NCI-H524 (cell line): ENCODE measurements around the gene RABGEF1.
"Not testable (repeated sequence)": the region's sequence is repeated elsewhere in the genome, so short reads cannot be mapped to it uniquely, and the experiment has no call there.

Source experiments
- DNase-seq, 2 experiments: peaks; one replicate each; lab custom pipeline; 2025; lab: John Stamatoyannopoulos, UW

Gene RABGEF1

DNA sequence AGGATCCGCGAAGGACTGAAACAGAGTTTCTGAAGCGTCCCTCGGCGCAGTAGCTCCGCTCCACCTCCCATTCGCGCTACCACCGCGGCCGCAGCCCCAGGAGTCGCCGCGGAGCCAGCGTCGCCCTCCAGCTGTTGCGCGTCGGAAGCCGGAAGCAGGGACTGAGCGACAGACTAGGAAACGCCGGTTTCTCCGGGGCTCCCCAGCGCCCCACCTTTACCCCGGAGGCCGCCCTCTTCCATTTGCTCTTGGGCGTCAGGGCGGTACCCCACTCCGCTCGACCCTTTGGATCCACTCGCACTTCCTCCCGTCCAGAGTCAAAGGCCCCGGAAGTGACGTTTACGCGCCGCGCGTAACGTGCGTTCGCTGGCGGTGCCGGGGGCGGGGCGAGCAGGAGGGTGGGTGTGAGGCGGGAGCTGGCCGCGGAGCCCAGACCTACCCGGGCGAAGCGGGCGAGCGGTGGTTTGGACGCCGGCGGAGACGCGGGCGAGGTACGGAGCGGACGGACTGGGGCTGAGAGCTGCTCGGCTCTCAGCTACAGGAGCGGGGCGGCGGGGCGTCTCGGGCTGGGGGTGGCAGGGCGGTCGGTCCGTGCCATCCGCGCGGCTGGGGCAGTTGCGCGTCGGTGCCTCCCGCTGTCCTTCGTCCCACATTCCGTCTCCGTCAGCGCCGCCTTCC is at the start of gene RABGEF1:
TSS of gene RABGEF1 (plus strand) at position 432 of the 678 bp plus-strand sequence. CDS start 31,167 bp downstream, outside the sequence.
- peak; percentile 78 to 90 for DNase-seq

DNA sequence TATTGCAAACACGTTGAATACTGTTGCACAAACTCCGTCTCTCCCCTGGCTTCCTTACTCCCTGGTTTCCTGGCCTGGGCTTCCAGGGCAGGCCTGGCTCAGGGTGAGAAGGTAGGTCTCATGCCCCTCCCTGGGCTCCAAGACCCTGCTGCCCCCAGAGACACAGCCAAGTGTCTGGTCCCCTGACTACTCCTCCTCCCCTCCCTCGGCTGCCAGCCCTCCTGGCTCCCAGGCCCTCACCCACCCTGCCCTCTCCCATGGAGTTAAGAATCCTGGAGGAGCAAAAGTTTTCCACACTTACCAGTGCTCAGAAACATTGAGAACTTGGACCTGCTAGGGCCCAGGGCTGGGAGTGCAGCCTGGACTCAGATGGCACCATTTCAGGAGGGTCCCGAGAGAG is 47.2 kb upstream of the RABGEF1 start:
- no peak for DNase-seq

DNA sequence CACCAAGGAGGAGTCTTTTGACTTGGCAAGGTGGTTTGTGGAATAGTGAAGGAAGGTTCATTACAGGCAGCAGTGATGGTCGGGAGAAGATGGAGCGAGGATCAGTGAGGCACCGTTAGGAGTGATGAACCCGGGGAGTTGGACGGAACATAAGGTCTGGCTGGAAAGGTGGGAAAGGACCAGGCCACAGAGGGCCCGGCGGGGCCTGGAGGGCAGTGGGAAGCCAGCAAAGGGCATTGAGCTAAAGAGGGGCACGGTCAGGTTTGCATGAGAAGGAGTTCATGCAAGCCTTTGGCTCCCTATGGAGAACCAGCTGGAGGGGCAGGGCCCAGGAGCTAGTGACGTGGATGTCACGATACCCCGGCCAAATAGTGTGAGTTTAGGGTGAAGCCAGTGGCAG is 46.2 kb upstream of the RABGEF1 start:
- no peak for DNase-seq

DNA sequence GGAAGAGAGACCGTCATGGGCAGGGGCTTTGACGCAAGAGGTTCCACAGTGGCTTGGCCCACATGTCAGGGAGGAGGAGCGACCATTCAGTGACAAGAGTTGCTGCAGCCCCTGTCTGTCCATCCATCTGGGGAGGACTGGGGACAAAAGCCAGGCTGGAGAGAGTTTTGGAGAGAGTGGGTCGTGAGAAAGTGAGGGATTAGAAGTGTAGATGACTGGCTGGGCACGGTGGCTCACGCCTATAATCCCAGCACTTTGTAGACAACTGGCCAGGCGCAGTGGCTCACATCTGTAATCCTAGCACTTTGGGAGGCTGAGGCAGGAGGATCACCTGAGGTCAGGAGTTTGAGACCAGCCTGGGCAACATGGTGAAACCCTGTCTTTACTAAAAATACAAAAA is 45.1 kb upstream of the RABGEF1 start:
- not testable (repeated sequence) for DNase-seq

DNA sequence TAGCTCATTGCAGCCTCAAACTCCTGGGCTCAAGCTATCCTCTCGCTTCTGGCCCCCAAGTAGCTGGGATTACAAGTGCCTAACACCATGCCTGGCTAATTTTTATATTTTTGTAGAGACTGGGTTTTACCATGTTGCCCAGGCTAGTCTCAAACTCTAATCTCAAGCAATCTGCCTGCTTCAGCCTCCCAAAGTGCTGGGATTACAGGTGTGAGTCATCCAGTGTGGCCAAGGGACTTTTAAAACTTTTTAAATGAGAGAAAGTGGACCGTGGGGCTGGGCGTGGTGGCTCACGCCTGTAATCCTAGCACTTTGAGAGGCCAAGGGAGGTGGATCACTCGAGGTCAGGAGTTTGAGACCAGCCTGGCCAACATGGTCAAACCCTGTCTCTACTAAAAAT is 44.4 kb upstream of the RABGEF1 start:
- not testable (repeated sequence) for DNase-seq

DNA sequence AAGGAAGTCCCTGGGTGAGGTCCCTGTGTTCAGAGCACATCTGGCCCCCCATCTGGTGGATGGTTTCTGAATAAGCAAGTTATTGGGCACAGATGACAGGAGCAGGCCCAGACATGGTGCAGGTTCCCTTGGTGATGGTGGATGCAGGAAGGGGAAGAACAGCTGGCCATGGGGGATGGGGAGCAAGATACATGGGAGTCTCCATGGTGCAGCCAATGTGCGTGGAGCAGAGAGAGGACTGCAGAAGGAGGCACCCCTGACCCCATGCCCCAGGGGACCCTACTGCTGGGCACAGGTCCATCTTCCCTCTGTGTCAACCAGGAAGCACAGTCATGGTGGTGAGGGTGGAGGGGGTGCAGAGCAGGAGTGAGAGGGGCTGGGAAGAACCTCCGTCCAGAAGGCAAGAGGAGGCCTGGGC is 43.8 kb upstream of the RABGEF1 start:
- peak; percentile 81 to 95 for DNase-seq

DNA sequence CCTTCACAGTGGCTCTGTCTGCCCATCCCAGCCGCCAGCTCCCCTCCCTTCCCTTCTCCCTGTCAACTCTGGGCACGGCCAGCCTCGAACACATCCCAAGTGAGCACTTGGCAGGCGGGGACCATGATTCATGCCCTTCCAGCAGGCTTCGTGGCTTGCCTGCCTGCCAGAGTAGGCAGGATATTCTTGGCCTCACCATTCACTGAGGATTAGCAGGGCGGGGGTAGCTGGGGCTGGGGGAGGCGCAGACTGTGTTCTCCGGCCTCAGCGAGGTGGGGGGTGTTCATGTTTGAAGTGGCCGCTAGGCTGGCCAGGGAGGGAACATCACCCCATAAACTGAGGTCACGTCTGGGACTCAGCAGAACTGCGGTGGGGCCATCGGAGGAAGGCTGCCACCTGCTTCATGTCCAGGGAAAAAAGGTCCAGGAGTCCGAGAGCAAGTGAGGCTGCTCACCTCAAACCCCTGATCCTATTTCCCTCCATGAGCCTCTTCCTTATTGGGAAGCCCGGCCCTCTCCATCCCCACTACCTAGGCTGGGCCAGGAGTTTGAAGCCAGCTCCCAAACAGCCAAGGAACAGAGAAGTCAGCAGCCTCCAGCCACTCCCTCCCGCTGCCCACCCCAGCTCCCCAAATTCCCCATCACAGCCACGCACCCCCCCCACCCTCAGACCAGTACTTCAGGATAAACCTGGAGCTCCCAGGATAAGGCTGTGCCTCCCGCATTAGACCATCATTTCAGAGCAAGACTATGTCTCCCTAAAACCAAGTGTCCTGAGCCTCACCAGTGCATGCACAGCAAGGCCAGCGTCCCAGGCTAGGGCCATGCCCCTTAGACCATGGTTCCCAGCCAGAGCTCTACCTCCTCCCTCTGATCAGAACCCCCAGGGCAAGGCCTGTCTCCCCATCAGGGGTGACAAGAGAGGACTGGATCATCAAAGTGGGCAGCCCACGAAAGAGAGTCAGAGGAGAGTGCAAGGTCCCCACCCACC is 42.8 kb upstream of the RABGEF1 start:
- DNase-seq, result peak in 1 of 2 experiments; percentile 8

DNA sequence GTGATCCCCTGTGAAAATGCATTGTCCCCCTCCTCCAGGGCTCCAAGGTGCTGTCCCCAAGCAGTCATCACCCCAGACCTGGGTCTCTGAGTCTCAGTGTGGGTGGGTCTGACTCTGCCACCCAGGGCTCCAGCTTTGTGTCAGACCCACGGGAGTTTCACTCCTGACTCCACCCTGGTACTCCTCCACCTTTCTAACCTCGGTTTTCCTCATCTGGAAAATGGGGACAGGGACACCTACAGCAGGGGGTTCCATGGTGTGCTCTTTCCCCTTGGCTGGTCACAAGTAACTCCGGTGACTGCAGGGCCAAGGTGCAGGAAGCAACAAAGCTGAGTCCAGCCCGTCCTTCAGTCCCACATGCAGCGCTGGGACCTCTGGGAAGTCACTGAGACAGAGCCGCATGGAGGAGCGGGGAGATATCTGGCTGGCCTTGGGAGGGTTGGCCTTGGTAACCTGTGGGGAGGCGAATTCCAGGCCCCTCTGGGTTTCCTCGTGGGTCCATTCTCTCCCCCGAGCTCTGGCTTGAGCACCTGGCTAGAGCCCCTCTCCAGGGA is 41.8 kb upstream of the RABGEF1 start:
- no peak for DNase-seq

DNA sequence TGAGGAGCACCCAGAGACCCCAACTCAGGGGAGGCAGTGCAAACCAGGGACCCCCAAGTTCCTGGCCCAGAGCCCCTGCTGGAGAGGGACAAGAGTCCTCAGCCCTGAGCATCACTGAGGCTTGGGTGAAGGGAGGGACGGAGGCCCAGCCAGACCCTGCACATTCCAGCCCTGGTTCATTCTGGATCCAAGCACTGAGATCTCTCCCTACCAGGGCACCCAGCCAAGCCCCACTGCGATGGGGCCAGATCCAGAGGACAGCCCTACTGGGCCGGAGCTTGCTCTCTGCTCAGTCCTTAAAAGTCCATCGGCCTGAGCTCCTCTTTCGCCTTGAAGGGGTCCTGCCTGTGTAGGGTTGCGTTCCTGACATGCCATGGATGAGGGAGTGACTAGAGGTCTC is 40.5 kb upstream of the RABGEF1 start:
- no peak for DNase-seq

DNA sequence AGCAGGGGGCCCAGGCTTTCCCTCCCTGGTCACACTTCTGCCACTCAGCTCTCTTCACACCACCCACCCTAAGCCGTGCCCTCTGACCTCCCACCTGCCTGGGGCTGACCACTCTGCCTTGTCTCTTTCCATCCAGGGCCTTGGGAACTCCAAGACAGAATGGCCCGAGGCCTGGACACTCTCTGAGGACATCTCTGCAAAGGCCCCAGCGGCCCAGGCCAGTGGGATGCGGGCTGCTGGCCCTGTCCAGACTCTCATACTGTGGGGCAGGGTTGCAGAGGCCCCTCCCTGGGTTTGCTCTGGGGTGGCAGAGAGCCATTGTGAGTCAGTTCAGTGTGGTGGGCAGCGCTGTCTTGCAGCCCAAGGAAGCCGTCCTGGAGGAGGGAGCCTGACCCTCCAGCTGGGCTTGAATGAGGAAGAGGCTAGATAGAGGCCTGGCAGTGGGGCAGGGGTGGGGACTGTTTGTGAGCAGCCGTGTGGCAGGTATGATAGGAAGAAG is 39.9 kb upstream of the RABGEF1 start:
- no peak for DNase-seq

DNA sequence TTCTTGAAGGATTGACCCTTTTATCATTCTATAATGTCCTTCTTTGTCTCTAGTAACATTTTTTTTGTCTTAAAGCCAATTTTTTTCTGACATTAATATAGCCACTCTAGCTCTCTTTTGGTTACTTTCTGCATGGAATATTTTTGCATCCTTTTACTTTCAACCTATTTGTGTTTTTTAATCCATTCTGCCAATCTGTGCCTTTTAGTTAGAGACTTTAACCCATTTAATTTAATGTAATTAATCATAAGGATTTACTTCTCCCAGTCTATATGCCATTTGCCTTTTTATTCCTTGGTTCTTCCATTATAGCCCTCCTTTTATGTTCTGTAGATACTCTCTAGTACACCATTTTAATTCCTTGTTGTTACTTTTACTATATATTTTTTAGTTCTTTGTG is 32.7 kb upstream of the RABGEF1 start:
- no peak for DNase-seq

DNA sequence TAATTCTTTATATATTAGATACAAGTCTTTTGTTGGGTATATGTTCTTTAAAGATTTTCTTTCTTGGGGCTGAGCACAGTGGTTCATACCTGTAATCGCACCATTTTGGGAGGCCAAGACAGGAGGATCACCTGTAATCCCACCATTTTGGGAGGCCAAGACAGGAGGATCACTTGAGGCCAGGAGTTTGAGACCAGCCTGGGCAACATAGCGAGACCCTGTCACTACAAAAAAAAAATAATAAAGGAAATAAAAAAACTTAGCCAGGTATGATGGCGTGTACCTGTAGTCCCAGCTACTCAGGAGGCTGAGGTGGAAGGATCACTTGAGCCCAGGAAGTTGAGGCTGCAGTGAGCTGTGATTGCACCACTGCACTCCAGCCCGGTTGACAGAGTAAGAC is 29.8 kb upstream of the RABGEF1 start:
- not testable (repeated sequence) for DNase-seq

DNA sequence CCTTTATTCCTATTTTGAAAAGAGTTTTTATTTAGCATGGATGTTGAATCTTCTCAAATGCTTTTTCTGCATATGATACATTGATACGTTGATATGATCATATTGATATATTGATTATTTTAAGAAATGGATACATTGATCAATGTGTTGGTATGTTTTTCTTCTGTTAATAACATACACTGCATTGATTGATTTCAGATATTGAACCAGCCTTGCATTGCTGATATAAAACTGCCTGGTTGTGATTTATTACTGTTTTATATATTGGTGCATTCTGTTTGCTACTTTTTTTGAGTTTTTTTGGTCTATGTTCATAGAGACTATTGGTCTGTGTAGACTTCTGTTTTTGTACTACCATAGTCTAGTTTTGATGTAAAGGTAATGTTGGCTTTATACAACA is 26.8 kb upstream of the RABGEF1 start:
- no peak for DNase-seq

DNA sequence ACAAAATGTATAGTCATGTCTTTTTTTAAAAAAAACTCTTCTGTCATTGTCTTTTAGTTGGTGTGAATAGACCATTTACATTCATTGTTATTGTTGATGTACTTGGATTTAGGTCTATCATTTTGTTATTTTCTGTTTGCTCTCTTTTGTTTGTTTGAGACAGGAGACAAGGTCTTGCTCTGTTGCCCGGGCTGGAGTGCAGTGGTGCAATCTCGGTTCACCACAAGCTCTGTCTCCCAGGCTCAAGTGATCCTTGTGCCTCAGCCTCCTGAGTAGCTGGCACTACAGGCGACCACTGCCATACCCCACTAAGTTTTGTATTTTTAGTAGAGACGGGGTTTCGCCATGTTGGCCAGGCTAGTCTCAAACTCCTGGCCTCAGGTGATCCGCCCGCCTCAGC is 23.9 kb upstream of the RABGEF1 start:
- DNase-seq, result not testable (repeated sequence)

DNA sequence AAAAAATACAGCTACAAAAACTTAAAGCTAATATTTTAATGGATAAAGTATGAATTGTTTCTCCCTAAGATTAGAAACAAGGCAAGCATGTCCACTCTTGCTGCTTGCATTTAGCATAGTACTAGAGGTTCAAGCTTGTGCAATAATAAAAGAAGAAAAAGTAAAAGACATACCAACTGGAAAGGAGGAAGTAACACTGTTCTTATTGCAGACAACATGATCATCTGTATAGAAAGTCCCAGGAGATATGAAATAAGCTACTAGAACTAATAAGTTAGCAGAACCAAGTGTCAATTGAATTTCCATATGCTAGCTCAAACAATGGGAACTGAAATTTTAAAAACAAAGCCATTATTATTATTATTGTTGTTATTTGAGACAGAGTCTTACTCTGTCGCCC is 20.0 kb upstream of the RABGEF1 start:
- DNase-seq, result no peak

DNA sequence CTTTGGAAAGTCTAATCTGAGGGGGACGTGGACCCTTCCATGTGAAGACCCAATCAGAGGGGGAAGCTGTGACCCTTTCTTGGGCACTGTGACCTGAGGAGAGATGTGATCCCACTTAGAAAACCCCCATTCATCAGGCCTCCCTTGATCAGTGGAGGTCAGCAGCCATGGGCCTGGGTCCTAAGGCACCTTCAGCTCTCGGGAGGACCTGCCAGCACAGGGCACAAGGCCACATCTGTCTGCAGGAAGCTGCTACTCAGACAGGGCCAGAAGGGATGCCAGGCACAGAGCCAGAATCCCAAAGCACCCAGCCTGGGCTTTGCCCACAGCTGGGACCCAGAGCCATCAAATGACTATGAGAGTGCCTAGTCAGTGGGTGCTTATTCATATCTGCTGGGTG is 14.7 kb upstream of the RABGEF1 start:
- DNase-seq, result no peak

DNA sequence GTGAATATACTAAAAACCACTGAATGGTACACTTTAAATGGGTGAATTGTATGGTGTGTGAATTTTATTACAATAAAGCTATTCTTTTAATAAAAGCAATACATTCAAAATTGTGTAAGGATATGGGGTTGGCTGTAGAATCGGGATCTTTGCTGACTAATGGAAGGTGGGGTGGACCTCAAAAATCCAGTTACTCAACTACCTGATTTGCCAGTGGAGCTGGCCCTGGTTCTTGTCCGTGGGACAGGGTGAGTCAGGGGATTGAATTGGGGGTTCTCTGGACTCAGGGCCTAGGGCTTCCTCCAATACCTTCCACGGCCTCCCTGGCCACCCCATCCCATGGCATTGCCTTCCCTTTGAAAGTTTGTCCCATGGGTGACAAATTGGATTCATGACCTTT is 13.5 kb upstream of the RABGEF1 start:
- no peak for DNase-seq

DNA sequence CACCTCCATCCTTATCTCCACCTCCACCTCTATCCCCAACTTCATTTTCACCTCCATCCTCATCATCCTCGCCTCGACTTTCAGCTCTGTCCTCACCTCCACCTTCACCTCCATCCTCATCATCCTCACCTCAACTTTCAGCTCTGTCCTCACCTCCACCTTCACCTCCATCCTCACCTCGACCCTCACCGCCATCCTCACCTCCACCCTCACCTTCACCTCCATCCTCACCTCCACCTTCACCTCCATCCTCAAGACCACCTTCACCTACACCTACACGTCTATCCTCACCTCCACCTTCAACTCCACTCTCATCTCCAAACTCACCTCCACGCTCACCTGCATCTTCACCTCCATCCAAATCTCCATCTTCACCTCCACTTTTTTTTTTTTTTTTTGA is 12.0 kb upstream of the RABGEF1 start:
- no peak for DNase-seq

DNA sequence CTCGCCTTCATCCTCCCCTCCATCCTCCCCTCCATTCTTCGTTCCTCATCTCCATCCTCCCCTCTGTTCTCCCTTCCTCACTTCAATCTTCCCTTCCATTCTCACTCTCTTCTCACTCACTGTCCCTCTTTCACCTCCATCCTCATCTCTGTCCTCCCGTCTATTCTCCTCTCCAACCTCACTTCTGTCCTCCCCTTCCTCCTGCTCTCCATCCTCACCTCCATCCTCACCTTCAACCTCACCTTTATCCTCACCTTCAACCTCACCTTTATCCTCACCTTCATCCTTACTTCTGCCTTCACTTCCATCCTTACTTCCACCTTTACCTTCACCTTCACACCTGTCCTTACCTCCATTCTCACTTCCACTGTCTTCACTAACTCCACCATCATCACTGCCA is 11.3 kb upstream of the RABGEF1 start:
- no peak for DNase-seq

DNA sequence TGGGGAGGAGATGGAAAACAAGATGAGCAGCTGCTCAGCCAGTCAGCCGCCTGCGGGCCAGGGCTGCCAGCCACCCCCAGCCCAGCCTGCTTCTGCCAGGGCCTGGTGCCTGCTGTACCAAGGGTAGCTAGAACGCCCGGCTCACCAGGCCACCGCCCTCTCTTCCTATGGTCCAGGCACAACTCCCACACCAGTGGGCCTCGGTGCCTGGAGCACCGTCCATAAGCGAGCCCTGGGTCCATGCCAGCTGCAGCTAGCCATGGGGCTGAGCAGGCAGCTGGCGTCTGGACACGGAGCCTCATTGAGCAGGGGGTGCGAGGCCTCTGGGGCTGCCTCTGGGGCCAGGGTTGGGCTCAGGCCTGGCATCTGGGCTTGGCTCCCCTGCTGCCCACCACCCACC is 8.5 kb upstream of the RABGEF1 start:
- DNase-seq, result no peak

DNA sequence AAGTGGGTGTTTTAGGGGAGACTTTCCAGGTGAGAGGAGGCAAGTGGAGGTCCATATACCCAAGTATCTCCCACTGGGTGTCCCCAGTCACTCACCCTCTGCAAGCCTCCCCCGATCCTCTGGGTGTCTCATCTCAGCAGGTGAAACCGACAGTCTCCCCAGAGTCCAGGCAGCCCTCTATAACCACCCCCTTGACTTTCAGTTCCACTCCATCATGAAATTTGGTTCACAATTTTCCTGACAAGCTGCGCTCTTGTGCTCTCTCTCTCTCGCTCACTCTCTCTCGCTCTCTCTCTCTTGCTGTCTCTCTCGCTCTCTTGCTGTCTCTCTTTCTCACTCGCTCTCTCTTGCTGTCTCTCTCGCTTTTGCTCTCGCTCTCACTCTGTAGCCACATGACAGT is 8.1 kb upstream of the RABGEF1 start:
- no peak for DNase-seq

DNA sequence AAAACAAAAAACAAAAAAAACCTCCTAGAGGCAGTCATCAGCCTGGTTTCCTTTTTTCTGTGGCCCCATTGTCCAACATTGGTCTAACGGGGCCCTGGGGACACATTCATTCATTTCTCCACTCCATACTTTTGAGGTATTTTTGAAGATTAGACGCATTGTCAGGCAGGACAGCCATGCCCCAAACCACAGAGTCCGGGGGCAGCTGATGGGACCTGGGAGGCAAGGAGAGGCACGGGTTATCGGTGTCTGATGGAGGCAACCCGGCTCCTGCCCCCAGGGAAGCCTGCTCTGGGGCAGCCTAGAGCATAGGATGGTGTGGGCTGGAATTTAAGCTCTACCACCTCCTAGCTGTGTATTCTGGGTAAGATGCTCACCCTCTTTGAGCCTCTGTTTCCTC is 6.5 kb upstream of the RABGEF1 start:
- no peak for DNase-seq

DNA sequence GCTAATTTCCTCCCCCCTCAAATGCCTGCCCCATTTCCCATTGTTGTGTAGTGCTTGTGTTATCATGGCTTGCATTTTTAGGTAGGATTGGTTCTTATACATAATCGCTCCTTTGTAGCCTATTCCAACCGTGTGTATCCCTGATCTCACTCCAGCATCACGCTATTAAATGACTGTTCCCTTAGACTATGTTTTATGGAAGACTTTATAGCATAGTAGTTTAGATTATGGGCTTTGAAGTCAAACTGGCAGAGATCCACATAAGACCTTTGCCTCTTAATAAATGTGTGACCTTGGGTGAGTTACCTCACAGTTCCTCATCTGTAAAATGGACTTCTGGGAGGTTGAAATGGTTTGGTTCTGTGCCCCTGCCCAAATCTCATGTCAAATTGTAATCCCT is 5.4 kb upstream of the RABGEF1 start:
- no peak for DNase-seq
